WTC11 (cell line): Measurements from ENCODE around the gene CAV1. TPM values are rescaled to one million over a fixed set of nuclear protein-coding genes. Genes with fewer than 3 reads are reported as not detected.

ENCODE experiments used
- ATAC-seq: fragments of 200-7000 bp; cut with Tn5 transposase; 2 replicates; pipeline ENCODE4 v1.10.0; 2021; ENCODE audit warnings: mild to moderate bottlenecking, moderate library complexity
- CTCF ChIA-PET: fragments of 300-600 bp; sonication (Branson Sonifier 250); formaldehyde crosslinking; loops from one replicate; lab custom pipeline; 2021; ENCODE audit warnings: antibody characterized with exemption; lab: Charles Lee
- POLR2A ChIA-PET: fragments of 350-600 bp; sonication (Branson Sonifier 250); formaldehyde crosslinking; loops from one replicate; lab custom pipeline; 2021; ENCODE audit warnings: antibody characterized with exemption; lab: Charles Lee
- DNase-seq: peaks from one replicate; pipeline ENCODE4 v3.0.0; 2021; ENCODE audit warnings: low spot score
- H3K27ac Mint-ChIP-seq: 2 replicates; pipeline ENCODE4 v1.8.0; 2021; ENCODE audit warnings: mixed read lengths
- H3K27me3 Mint-ChIP-seq: 2 replicates; pipeline ENCODE4 v1.8.0; 2021; ENCODE audit warnings: low read depth, mild to moderate bottlenecking, moderate library complexity, mixed read lengths
- H3K36me3 Mint-ChIP-seq: 2 replicates; pipeline ENCODE4 v1.8.0; 2021; ENCODE audit warnings: mixed read lengths
- H3K4me1 Mint-ChIP-seq: 2 replicates; pipeline ENCODE4 v1.8.0; 2022; ENCODE audit warnings: mixed read lengths
- H3K4me3 Mint-ChIP-seq: 2 replicates; pipeline ENCODE4 v1.8.0; 2021; ENCODE audit warnings: mild to moderate bottlenecking, moderate library complexity, mixed read lengths
- H3K9me3 Mint-ChIP-seq: 2 replicates; pipeline ENCODE4 v1.8.0; 2021; ENCODE audit warnings: mixed read lengths
- ARID4B ChIP-seq: sonication (generic); formaldehyde crosslinking; IDR thresholded peaks from 2 replicates; pipeline ENCODE4 v1.8.0; 2023; ENCODE audit warnings: missing genetic modification reagents, mild to moderate bottlenecking, borderline replicate concordance
- ATF1 ChIP-seq: sonication (generic); formaldehyde crosslinking; IDR thresholded peaks from 2 replicates; pipeline ENCODE4 v1.8.1; 2023; ENCODE audit warnings: mild to moderate bottlenecking, moderate library complexity, missing genetic modification reagents
- E2F5 ChIP-seq: sonication (generic); formaldehyde crosslinking; IDR thresholded peaks from 2 replicates; pipeline ENCODE4 v1.8.1; 2022; ENCODE audit warnings: mild to moderate bottlenecking, moderate library complexity, missing genetic modification reagents
- GABPB1 ChIP-seq: sonication (generic); formaldehyde crosslinking; IDR thresholded peaks from 2 replicates; pipeline ENCODE4 v1.8.1; 2023; ENCODE audit warnings: mild to moderate bottlenecking, missing genetic modification reagents
- HMGA2 ChIP-seq: fragments of 250-450 bp; sonication (Bioruptor Pico); IDR thresholded peaks from 2 replicates; pipeline ENCODE4 v1.4.0; 2021; ENCODE audit warnings: mild to moderate bottlenecking, moderate library complexity
- NFE2L1 ChIP-seq: sonication (generic); formaldehyde crosslinking; IDR thresholded peaks from 2 replicates; pipeline ENCODE4 v1.8.1; 2023; ENCODE audit warnings: missing genetic modification reagents
- PREB ChIP-seq: sonication (generic); formaldehyde crosslinking; IDR thresholded peaks from 2 replicates; pipeline ENCODE4 v1.8.1; 2022; ENCODE audit warnings: mild to moderate bottlenecking, missing genetic modification reagents, moderate library complexity, borderline replicate concordance
- RORB ChIP-seq: fragments of 250-450 bp; sonication (Bioruptor Pico); IDR thresholded peaks from 2 replicates; pipeline ENCODE4 v1.9.0; 2021; ENCODE audit warnings: mild to moderate bottlenecking
- SOX15 ChIP-seq: fragments of 250-450 bp; sonication (Bioruptor Pico); IDR thresholded peaks from 2 replicates; pipeline ENCODE4 v1.9.0; 2021; ENCODE audit warnings: mild to moderate bottlenecking
- STAT6 ChIP-seq: sonication (generic); formaldehyde crosslinking; conservative IDR thresholded peaks from 2 replicates; pipeline ENCODE4 v1.8.1; 2023; ENCODE audit warnings: mild to moderate bottlenecking, low read depth, missing genetic modification reagents, moderate library complexity
- USF1 ChIP-seq: sonication (generic); formaldehyde crosslinking; IDR thresholded peaks from 2 replicates; pipeline ENCODE4 v1.8.0; 2022; ENCODE audit warnings: mild to moderate bottlenecking, missing genetic modification reagents
- USF2 ChIP-seq: sonication (generic); formaldehyde crosslinking; IDR thresholded peaks from 2 replicates; pipeline ENCODE4 v1.8.1; 2023; ENCODE audit warnings: mild to moderate bottlenecking, missing genetic modification reagents, moderate library complexity
- ZBTB43 ChIP-seq: sonication (generic); formaldehyde crosslinking; IDR thresholded peaks from 2 replicates; pipeline ENCODE4 v1.8.1; 2023; ENCODE audit warnings: mild to moderate bottlenecking, missing genetic modification reagents
- ZNF263 ChIP-seq: sonication (generic); formaldehyde crosslinking; IDR thresholded peaks from 2 replicates; pipeline ENCODE4 v1.8.1; 2022; ENCODE audit warnings: low read depth, mild to moderate bottlenecking, moderate library complexity, missing genetic modification reagents
- ZNF416 ChIP-seq: fragments of 250-450 bp; sonication (Bioruptor Pico); IDR thresholded peaks from 2 replicates; pipeline ENCODE4 v1.9.0; 2021; ENCODE audit warnings: mild to moderate bottlenecking, inconsistent platforms
- ZNF425 ChIP-seq: fragments of 250-450 bp; sonication (Bioruptor Pico); conservative IDR thresholded peaks from 2 replicates; pipeline ENCODE4 v1.9.0; 2021; ENCODE audit warnings: mild to moderate bottlenecking
- ZNF532 ChIP-seq: fragments of 250-450 bp; sonication (Bioruptor Pico); IDR thresholded peaks from 2 replicates; pipeline ENCODE4 v1.9.0; 2021; ENCODE audit warnings: mild to moderate bottlenecking, borderline replicate concordance
- ZNF671 ChIP-seq: fragments of 250-450 bp; sonication (Bioruptor Pico); IDR thresholded peaks from 2 replicates; pipeline ENCODE4 v1.8.0; 2021; ENCODE audit warnings: mild to moderate bottlenecking
- total RNA-seq: library from RNA; stranded (reverse); gene quantifications from 3 replicates; pipeline ENCODE4 v1.2.3, GENCODE V29; 2021

The CAV1 gene
- total RNA-seq, 1 experiment from 2014 or later: 19.7 TPM

- Mint-ChIP-seq H3K4me1 (peaks cover 25% of the 10 kb centered on the region), H3K4me3 (no peak overlapping the region), H3K9me3 (no peaks in the 10 kb centered on the region), H3K27me3 (peaks cover 16% of the 10 kb centered on the region), H3K27ac (no peak overlapping the region), H3K36me3 (no peaks in the 10 kb centered on the region)
- ChIA-PET CTCF (interaction anchor here (0.8 kb wide), 1 partner anchor 1493 kb away, joined by 3 read pairs; no protein-coding TSS in a partner anchor), POLR2A (no interaction called here)
- no peak for DNase-seq
- no peak for ATAC-seq
- no peak for TF ChIP-seq ATF1
- no peak for TF ChIP-seq E2F5 (CRISPR knock-in tag)
- no peak for TF ChIP-seq ZNF532 (CRISPR knock-in tag)
- TF ChIP-seq ZNF671 (CRISPR knock-in tag): no peak
- no peak for TF ChIP-seq ZNF425 (CRISPR knock-in tag)
- TF ChIP-seq USF1 (CRISPR knock-in tag): no peak
- no peak for TF ChIP-seq ZNF416
- TF ChIP-seq NFE2L1 (CRISPR knock-in tag): no peak
- TF ChIP-seq ZNF263 (CRISPR knock-in tag): no peak
- no peak for TF ChIP-seq STAT6
- TF ChIP-seq HMGA2 (CRISPR knock-in tag): no peak
- no peak for TF ChIP-seq SOX15 (CRISPR knock-in tag)
- no peak for TF ChIP-seq PREB (CRISPR knock-in tag)
- no peak for TF ChIP-seq GABPB1 (CRISPR knock-in tag)
- no peak for TF ChIP-seq ARID4B (CRISPR knock-in tag)
- no peak for TF ChIP-seq RORB
- TF ChIP-seq USF2 (CRISPR knock-in tag): no peak
- no peak for TF ChIP-seq ZBTB43
Observed at GRCh38 chr7:116530107-116530820, 5.4 kb downstream of the CAV1 start.
